K562 (cell line): ENCODE results near the gene TRIM38. TPM values are rescaled to one million over a fixed set of nuclear protein-coding genes. Genes with fewer than 3 reads are reported as not detected.

Source experiments
- BHLHE40 ChIP-seq: IDR thresholded peaks from 2 replicates; pipeline ENCODE4 v1.6.1; 2011; ENCODE audit warnings: low read length, improper control_type of control experiment
- CXXC5 ChIP-seq: fragments of 250-450 bp; sonication (Bioruptor Pico); IDR thresholded peaks from 2 replicates; pipeline ENCODE4 v1.8.0; 2022; ENCODE audit warnings: inconsistent platforms, mild to moderate bottlenecking, moderate library complexity
- FOXA3 ChIP-seq, 2 experiments: fragments of 450-650 bp in 1 of 2; sonication (generic) in 1 of 2; formaldehyde crosslinking; IDR thresholded peaks in 1 of 2; conservative IDR thresholded peaks in 1 of 2; 2 replicates each; pipeline versions ENCODE4 v1.4.0 to v1.8.0; 2020 to 2022; ENCODE audit warnings: mild to moderate bottlenecking in 2 of 2, missing genetic modification reagents in 1 of 2
- HBP1 ChIP-seq: fragments of 450-650 bp; formaldehyde crosslinking; IDR thresholded peaks from 2 replicates; pipeline ENCODE4 v1.4.0; 2022; ENCODE audit warnings: missing genetic modification characterization
- HDAC8 ChIP-seq: fragments of 450-650 bp; IDR thresholded peaks from 2 replicates; pipeline ENCODE4 v1.6.1; 2016; ENCODE audit warnings: mild to moderate bottlenecking, missing genetic modification characterization, moderate library complexity, missing compliant biosample characterization
- HEY1 ChIP-seq: fragments of 250-450 bp; sonication (Bioruptor Pico); IDR thresholded peaks from 2 replicates; pipeline ENCODE4 v1.5.0; 2020; ENCODE audit warnings: mild to moderate bottlenecking, moderate library complexity, borderline replicate concordance
- JUND ChIP-seq, 2 experiments: IDR thresholded peaks; 2 replicates in 1 of 2; 3 replicates in 1 of 2; pipeline ENCODE4 v1.6.1; 2011; ENCODE audit warnings: borderline replicate concordance in 2 of 2, low read depth in 2 of 2, low read length in 2 of 2, improper control_type of control experiment in 1 of 2, missing biosample characterization in 1 of 2, missing genetic modification characterization in 1 of 2, missing genetic modification reagents in 1 of 2
- KLF10 ChIP-seq: fragments of 250-450 bp; sonication (Bioruptor Pico); IDR thresholded peaks from 2 replicates; pipeline ENCODE4 v1.6.1; 2021; ENCODE audit warnings: matching md5 sums
- MED1 ChIP-seq: sonication (generic); formaldehyde crosslinking; IDR thresholded peaks from 2 replicates; pipeline ENCODE4 v1.8.1; 2023; ENCODE audit warnings: missing genetic modification reagents, borderline replicate concordance
- MEF2D ChIP-seq: conservative IDR thresholded peaks from 2 replicates; pipeline ENCODE4 v1.6.1; 2016; ENCODE audit warnings: low read depth, missing genetic modification characterization, missing compliant biosample characterization
- NFRKB ChIP-seq: fragments of 450-650 bp; IDR thresholded peaks from 2 replicates; pipeline ENCODE4 v1.6.1; 2016; ENCODE audit warnings: low read depth
- RUNX1 ChIP-seq: sonication (generic); IDR thresholded peaks from 2 replicates; pipeline ENCODE4 v1.6.1; 2016; ENCODE audit warnings: antibody characterized with exemption, low read depth
- SETDB1 ChIP-seq: IDR thresholded peaks from one replicate; pipeline ENCODE4 v1.6.1; 2012; ENCODE audit warnings: low read length, control low read depth, inconsistent platforms
- SIN3A ChIP-seq, 2 experiments: fragments of 150-350 bp in 1 of 2; IDR thresholded peaks; 2 replicates each; pipeline ENCODE4 v1.6.1; 2011 to 2016; ENCODE audit warnings: borderline replicate concordance in 2 of 2, low read depth in 2 of 2, low read length in 2 of 2, mild to moderate bottlenecking in 2 of 2, moderate library complexity in 2 of 2; ENCODE audit not compliant: control insufficient read depth in 1 of 2
- TAF7 ChIP-seq: fragments of 450-650 bp; IDR thresholded peaks from 2 replicates; pipeline ENCODE4 v1.6.1; 2016; ENCODE audit warnings: missing genetic modification characterization, missing compliant biosample characterization
- ZEB2 ChIP-seq: fragments of 450-650 bp; IDR thresholded peaks from 2 replicates; pipeline ENCODE4 v1.6.1; 2016
- ZKSCAN3 ChIP-seq: fragments of 250-450 bp; sonication (Bioruptor Pico); IDR thresholded peaks from 2 replicates; pipeline ENCODE4 v1.4.0; 2020
- ZNF174 ChIP-seq: fragments of 250-450 bp; sonication (Bioruptor Pico); IDR thresholded peaks from 2 replicates; pipeline ENCODE4 v1.4.0; 2020; ENCODE audit warnings: mild to moderate bottlenecking
- ZNF592 ChIP-seq: fragments of 450-650 bp; IDR thresholded peaks from 2 replicates; pipeline ENCODE4 v1.6.1; 2017; ENCODE audit warnings: antibody characterized with exemption, mild to moderate bottlenecking
- polyA plus RNA-seq, 8 experiments: library from polyadenylated mRNA; depleted of rRNA in 4 of 8; stranded (reverse) in 5 of 8; unstranded in 3 of 8; fragments of >200 nt; fragmentation: Nextera tagmentation in 2 of 8; fragmentation: Illumina TruSeq in 1 of 8; extraction: Ambion mirVana in 2 of 8; extraction: Trizol in 1 of 8; gene quantifications; 2 replicates each; pipeline versions ENCODE4 v1.2.1 to v1.2.3, GENCODE V29; 2011 to 2014; ENCODE audit warnings: inconsistent platforms in 1 of 8, missing spikeins in 1 of 8
- total RNA-seq, 7 experiments: library from RNA; depleted of rRNA in 6 of 7; stranded (reverse); fragments of >200 nt in 6 of 7; fragmentation: Illumina TruSeq in 2 of 7; extraction: Trizol in 2 of 7; gene quantifications; 2 replicates each; pipeline versions ENCODE4 v1.2.1 to v1.2.3, GENCODE V29; 2011 to 2021; ENCODE audit warnings: low replicate concordance in 1 of 7
- TF ChIP-seq, protein P1 (sequence below), 2 experiments: fragments of 450-650 bp; IDR thresholded peaks; 2 replicates each; pipeline ENCODE4 v1.6.1; 2016

TRIM38 gene
- total and polyA plus RNA-seq, 9 of the 15 experiments (the other 6 are each of a cell fraction or from before 2014, with no cell fraction given) = 1.7 to 6.7 (median 6.3) TPM

GRCh38 chr6:25973923-25974555, 11.4 kb downstream of the TRIM38 start (continued):
- TF ChIP-seq JUND (IDR thresholded peaks at IDR 0.05; ENCODE audit: borderline replicate concordance, low read depth, low read length) (peak; percentile 56), JUND (tag; IDR thresholded peaks at IDR 0.05; ENCODE audit: borderline replicate concordance, low read depth, low read length) (peak; percentile 41; the same call in 1 of the 3 replicates), FOXA3 (CRISPR knock-in tag; conservative IDR thresholded peaks at IDR 0.05 in 1 of 2, IDR thresholded peaks at IDR 0.05 in 1 of 2) (0 out of 4 replicates have a peak, but pooled peaks of 1 of the 2 experiments have one; percentile 4), ZNF592 (0 out of 2 replicates have a peak, but pooled peaks have one; percentile 10), ZNF174 (CRISPR knock-in tag) (no peak), HDAC8 (tag) (no peak), ZEB2 (peak; percentile 58; the same call in 1 of the 2 replicates), SETDB1 (no peak), HEY1 (CRISPR knock-in tag) (peak; percentile 92; the same call in 1 of the 2 replicates), NFRKB (no peak), CXXC5 (CRISPR knock-in tag) (peak; percentile 66), HBP1 (CRISPR knock-in tag) (no peak), RUNX1 (peak; percentile 94), TAF7 (tag) (no peak), BHLHE40 (peak; percentile 62), MEF2D (no peak), ZKSCAN3 (CRISPR knock-in tag) (no peak), MED1 (CRISPR knock-in tag) (no peak), SIN3A (IDR thresholded peaks at IDR 0.05; ENCODE audit: borderline replicate concordance in 2 of 2, control insufficient read depth in 1 of 2, low read depth in 2 of 2, low read length in 2 of 2) (no peak), KLF10 (CRISPR knock-in tag) (no peak)
- TF ChIP-seq, protein P1, sequence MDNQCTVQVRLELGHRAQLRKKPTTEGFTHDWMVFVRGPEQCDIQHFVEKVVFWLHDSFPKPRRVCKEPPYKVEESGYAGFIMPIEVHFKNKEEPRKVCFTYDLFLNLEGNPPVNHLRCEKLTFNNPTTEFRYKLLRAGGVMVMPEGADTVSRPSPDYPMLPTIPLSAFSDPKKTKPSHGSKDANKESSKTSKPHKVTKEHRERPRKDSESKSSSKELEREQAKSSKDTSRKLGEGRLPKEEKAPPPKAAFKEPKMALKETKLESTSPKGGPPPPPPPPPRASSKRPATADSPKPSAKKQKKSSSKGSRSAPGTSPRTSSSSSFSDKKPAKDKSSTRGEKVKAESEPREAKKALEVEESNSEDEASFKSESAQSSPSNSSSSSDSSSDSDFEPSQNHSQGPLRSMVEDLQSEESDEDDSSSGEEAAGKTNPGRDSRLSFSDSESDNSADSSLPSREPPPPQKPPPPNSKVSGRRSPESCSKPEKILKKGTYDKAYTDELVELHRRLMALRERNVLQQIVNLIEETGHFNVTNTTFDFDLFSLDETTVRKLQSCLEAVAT (IDR thresholded peaks at IDR 0.05) = peak in 1 of 2 experiments; percentile 94; a peak in 2 of 4 replicates
